GM18909 (cell line): ENCODE results near the gene SLC17A9.

Source experiments
- ATAC-seq: cut with Tn5 transposase; IDR thresholded peaks from one replicate; pipeline ENCODE4 v1.9.1; 2021; ENCODE audit warnings: mild to moderate bottlenecking; ENCODE audit not compliant: unreplicated experiment, poor library complexity

Gene SLC17A9

GRCh38 chr20:63014287-63014686, 61.8 kb downstream of the SLC17A9 start:
- no peak for ATAC-seq

- ATAC-seq = no peak
Observed at GRCh38 chr20:63014710-63015109, 62.2 kb downstream of the SLC17A9 start.

- no peak for ATAC-seq
Observed at GRCh38 chr20:63015147-63015661, 62.7 kb downstream of the SLC17A9 start.

- ATAC-seq = no peak
Observed at GRCh38 chr20:63015662-63016361, 63.3 kb downstream of the SLC17A9 start.

- no peak for ATAC-seq
Observed at GRCh38 chr20:63016514-63017075, 64.1 kb downstream of the SLC17A9 start.

- no peak for ATAC-seq
Observed at GRCh38 chr20:63017076-63017825, 64.7 kb downstream of the SLC17A9 start.

- no peak for ATAC-seq
Observed at GRCh38 chr20:63017826-63018411, 65.4 kb downstream of the SLC17A9 start.
